ENCODE results near the gene NTRK3. TPM values are rescaled to one million over a fixed set of nuclear protein-coding genes. Genes with fewer than 3 reads are reported as not detected.

NTRK3 gene
- total and polyA plus RNA-seq, 2 of the 13 experiments (the other 11 are each of a cell fraction or from before 2014, with no cell fraction given): not detected

- no peaks in the 10 kb centered on the region for H3K36me3 ChIP-seq (replicated peaks in 1 of 2; ENCODE audit: control insufficient read depth in 1 of 2, insufficient read depth in 2 of 2, low read length in 2 of 2)
- TF ChIP-seq MNT (IDR thresholded peaks at IDR 0.05) (0 out of 2 replicates have a peak, but pooled peaks have one; percentile 42), ATF7 (IDR thresholded peaks at IDR 0.05) (peak; percentile 61; the same call in 1 of the 2 replicates), ATF7 (CRISPR knock-in tag; IDR thresholded peaks at IDR 0.05) (no peak), HOXA9 (CRISPR knock-in tag; IDR thresholded peaks at IDR 0.05; ENCODE audit: borderline replicate concordance) (no peak)
- H3K9me3 ChIP-seq (ENCODE audit: low read length): no peaks in the 10 kb centered on the region
- intact Hi-C loops (cut with micrococcal nuclease; ENCODE audit: unreplicated experiment) (no loop called here), in situ Hi-C loops (cut with HindIII; ENCODE audit: extremely low pct_ligation_motif_present, low pct_unique_long_range_greater_than_20kb) (no loop called here)
- no peaks in the 10 kb centered on the region for H3K79me2 ChIP-seq (ENCODE audit: insufficient read depth, low read length)
- ChIA-PET POLR2A (no interaction called here), CTCF (ENCODE audit: low intra/inter-chr PET ratio, low total read pairs) (no interaction called here)
- H3K4me2 ChIP-seq (ENCODE audit: low read depth, low read length): no peak overlapping the region
- H4K20me1 ChIP-seq (ENCODE audit: insufficient read depth, low read length): no peaks in the 10 kb centered on the region
- H3K27me3 ChIP-seq (ENCODE audit: control insufficient read depth in 1 of 2, insufficient read depth in 2 of 2, low read length in 2 of 2): peaks cover 0 to 13% of the 10 kb centered on the region in 2 experiments; a peak in 2 of 5 replicates
- FAIRE-seq: no peak
- H2AFZ ChIP-seq (ENCODE audit: low read length): no peak overlapping the region
- no peak for DNase-seq (ENCODE audit: low spot score)
- no peak overlapping the region for H3K4me3 ChIP-seq (replicated peaks in 1 of 3; ENCODE audit: insufficient read depth in 1 of 3, low read depth in 2 of 3, low read length in 3 of 3)
- H3K27ac ChIP-seq (ENCODE audit: extremely low read length, insufficient read depth, low read length): no peak overlapping the region
- 7% methylated on average over 6 of the region's 9 CpGs for WGBS (ENCODE audit: low lambda C conversion rate)
- H3K9ac ChIP-seq (ENCODE audit: insufficient read depth, low read depth, low read length): no peak overlapping the region
- H3K4me1 ChIP-seq (ENCODE audit: insufficient read depth, low read length): no peaks in the 10 kb centered on the region
- ATAC-seq: no peak
- no TSS peak for BruUV-seq (replicated peaks)
Observed at GRCh38 chr15:88218557-88219221, 37.9 kb downstream of the NTRK3 start.

- ATAC-seq (no peak), DNase-seq (ENCODE audit: low spot score) (no peak), FAIRE-seq (no peak)
- Histone ChIP-seq H3K27ac (ENCODE audit: extremely low read length, insufficient read depth, low read length) (no peak overlapping the region), H3K36me3 (replicated peaks in 1 of 2; ENCODE audit: control insufficient read depth in 1 of 2, insufficient read depth in 2 of 2, low read length in 2 of 2) (no peaks in the 10 kb centered on the region), H3K4me1 (ENCODE audit: insufficient read depth, low read length) (no peaks in the 10 kb centered on the region), H3K4me2 (ENCODE audit: low read depth, low read length) (no peak overlapping the region), H2AFZ (ENCODE audit: low read length) (no peak overlapping the region), H4K20me1 (ENCODE audit: insufficient read depth, low read length) (no peaks in the 10 kb centered on the region), H3K4me3 (replicated peaks in 1 of 3; ENCODE audit: insufficient read depth in 1 of 3, low read depth in 2 of 3, low read length in 3 of 3) (no peak overlapping the region), H3K9ac (ENCODE audit: insufficient read depth, low read depth, low read length) (no peak overlapping the region), H3K79me2 (ENCODE audit: insufficient read depth, low read length) (no peaks in the 10 kb centered on the region), H3K9me3 (ENCODE audit: low read length) (no peaks in the 10 kb centered on the region), H3K27me3 (ENCODE audit: control insufficient read depth in 1 of 2, insufficient read depth in 2 of 2, low read length in 2 of 2) (no peaks in the 10 kb centered on the region; a peak in 1 of 5 replicates)
- ChIA-PET CTCF (ENCODE audit: low intra/inter-chr PET ratio, low total read pairs) (no interaction called here), POLR2A (no interaction called here)
- 23% methylated on average over 12 of the region's 16 CpGs for WGBS (ENCODE audit: low lambda C conversion rate)
- BruUV-seq (replicated peaks): no TSS peak
- in situ Hi-C loops (cut with HindIII; ENCODE audit: extremely low pct_ligation_motif_present, low pct_unique_long_range_greater_than_20kb) (no loop called here), intact Hi-C loops (cut with micrococcal nuclease; ENCODE audit: unreplicated experiment) (no loop called here)
- TF ChIP-seq HNRNPL (IDR thresholded peaks at IDR 0.05; ENCODE audit: low read depth, low read length) (no peak), RORA (CRISPR knock-in tag; IDR thresholded peaks at IDR 0.05) (no peak), TBP (CRISPR knock-in tag; IDR thresholded peaks at IDR 0.05) (no peak), AKAP8 (CRISPR knock-in tag; IDR thresholded peaks at IDR 0.05) (no peak), ZNF784 (CRISPR knock-in tag; IDR thresholded peaks at IDR 0.05; ENCODE audit: borderline replicate concordance) (no peak), AGO2 (optimal IDR thresholded peaks at IDR 0.05; ENCODE audit: low read depth, low read length) (no peak), MAZ (IDR thresholded peaks at IDR 0.05; ENCODE audit: borderline replicate concordance, low read depth, low read length) (no peak), MAZ (CRISPR knock-in tag; IDR thresholded peaks at IDR 0.05; ENCODE audit: low read depth) (no peak), KLF11 (CRISPR knock-in tag; IDR thresholded peaks at IDR 0.05) (no peak), ZNF263 (CRISPR knock-in tag; IDR thresholded peaks at IDR 0.05) (no peak), ZSCAN21 (CRISPR knock-in tag; IDR thresholded peaks at IDR 0.05; ENCODE audit: borderline replicate concordance) (no peak)
Observed at GRCh38 chr15:88215066-88215648, 41.4 kb downstream of the NTRK3 start.
